H9 (cell line): ENCODE measurements around the gene ICE1. TPM values are rescaled to one million over a fixed set of nuclear protein-coding genes. Genes with fewer than 3 reads are reported as not detected.
"Not testable (repeated sequence)": the region's sequence is repeated elsewhere in the genome, so short reads cannot be mapped to it uniquely, and the experiment has no call there.

ENCODE experiments used
- DNase-seq: peaks from one replicate; pipeline ENCODE4 v3.0.0-alpha.2; 2017
- H2AFZ ChIP-seq: one replicate; pipeline ENCODE4 v1.6.1; 2013; ENCODE audit warnings: mild to moderate bottlenecking, low read length, control low read depth, moderate library complexity
- H2AK5ac ChIP-seq: 2 replicates; pipeline ENCODE4 v1.6.1; 2013; ENCODE audit warnings: low read length, control low read depth, mixed read lengths; ENCODE audit not compliant: insufficient read length
- H2BK120ac ChIP-seq: one replicate; pipeline ENCODE4 v1.6.1; 2013; ENCODE audit warnings: low read depth, mild to moderate bottlenecking, low read length, control low read depth, inconsistent platforms; ENCODE audit not compliant: poor library complexity, severe bottlenecking
- H2BK12ac ChIP-seq: 2 replicates; pipeline ENCODE4 v1.6.1; 2013; ENCODE audit warnings: low read length, control low read depth, mixed read lengths, low read depth; ENCODE audit not compliant: insufficient read length
- H2BK15ac ChIP-seq: 2 replicates; pipeline ENCODE4 v1.6.1; 2013; ENCODE audit warnings: low read depth, low read length, control low read depth
- H2BK20ac ChIP-seq: one replicate; pipeline ENCODE4 v1.6.1; 2013; ENCODE audit warnings: low read depth, mild to moderate bottlenecking, low read length, control low read depth, inconsistent platforms; ENCODE audit not compliant: poor library complexity, severe bottlenecking
- H2BK5ac ChIP-seq: 2 replicates; pipeline ENCODE4 v1.6.1; 2013; ENCODE audit warnings: low read length, control low read depth, mixed read lengths; ENCODE audit not compliant: insufficient read length
- H3K14ac ChIP-seq: 2 replicates; pipeline ENCODE4 v1.6.1; 2013; ENCODE audit warnings: low read length, control low read depth; ENCODE audit not compliant: insufficient read depth
- H3K18ac ChIP-seq: 2 replicates; pipeline ENCODE4 v1.6.1; 2013; ENCODE audit warnings: low read depth, mild to moderate bottlenecking, mixed read lengths, low read length, control low read depth; ENCODE audit not compliant: insufficient read length
- H3K23ac ChIP-seq: 2 replicates; pipeline ENCODE4 v1.6.1; 2013; ENCODE audit warnings: low read length, control low read depth, mixed read lengths, low read depth; ENCODE audit not compliant: insufficient read length
- H3K23me2 ChIP-seq: 2 replicates; pipeline ENCODE4 v1.6.1; 2013; ENCODE audit warnings: low read depth, mild to moderate bottlenecking, mixed read lengths, low read length, control low read depth; ENCODE audit not compliant: insufficient read length, poor library complexity, severe bottlenecking
- H3K27ac ChIP-seq: 2 replicates; pipeline ENCODE4 v1.5.1; 2013; ENCODE audit warnings: low read length, control low read depth, mixed read lengths, low read depth; ENCODE audit not compliant: insufficient read length
- H3K27me3 ChIP-seq: 2 replicates; pipeline ENCODE4 v1.6.1; 2013; ENCODE audit warnings: low read length, control low read depth, inconsistent platforms; ENCODE audit not compliant: insufficient read depth
- H3K4ac ChIP-seq: 2 replicates; pipeline ENCODE4 v1.6.1; 2013; ENCODE audit warnings: low read depth, mild to moderate bottlenecking, control low read depth, inconsistent platforms, low read length, moderate library complexity
- H3K4me1 ChIP-seq: 2 replicates; pipeline ENCODE4 v1.6.1; 2013; ENCODE audit warnings: low read length, control low read depth, inconsistent platforms; ENCODE audit not compliant: insufficient read depth
- H3K4me2 ChIP-seq: 2 replicates; pipeline ENCODE4 v1.6.1; 2013; ENCODE audit warnings: low read length, control low read depth, mixed read lengths; ENCODE audit not compliant: insufficient read length, insufficient read depth
- H3K56ac ChIP-seq: 2 replicates; pipeline ENCODE4 v1.6.1; 2013; ENCODE audit warnings: low read depth, mild to moderate bottlenecking, mixed read lengths, low read length, control low read depth; ENCODE audit not compliant: insufficient read length
- H3K79me1 ChIP-seq: 2 replicates; pipeline ENCODE4 v1.6.1; 2013; ENCODE audit warnings: low read depth, mild to moderate bottlenecking, moderate library complexity, low read length, control low read depth, inconsistent platforms; ENCODE audit not compliant: insufficient read depth, poor library complexity, severe bottlenecking
- H3K79me2 ChIP-seq: 2 replicates; pipeline ENCODE4 v1.6.1; 2013; ENCODE audit warnings: low read length, control low read depth, inconsistent platforms; ENCODE audit not compliant: insufficient read depth
- H3K9ac ChIP-seq: 2 replicates; pipeline ENCODE4 v1.6.1; 2013; ENCODE audit warnings: low read length, control low read depth, mixed read lengths; ENCODE audit not compliant: insufficient read length; ENCODE audit errors: extremely low read depth
- H3K9me3 ChIP-seq: one replicate; pipeline ENCODE4 v1.6.1; 2013; ENCODE audit warnings: low read depth, low read length, inconsistent platforms; ENCODE audit not compliant: control insufficient read depth
- H3T11ph ChIP-seq: one replicate; pipeline ENCODE4 v1.6.1; 2013; ENCODE audit warnings: mild to moderate bottlenecking, low read length, control low read depth, inconsistent platforms
- H4K20me1 ChIP-seq: one replicate; pipeline ENCODE4 v1.6.1; 2013; ENCODE audit not compliant: control insufficient read depth, insufficient read length, insufficient read depth
- H4K5ac ChIP-seq: 2 replicates; pipeline ENCODE4 v1.6.1; 2013; ENCODE audit warnings: low read depth, mild to moderate bottlenecking, mixed read lengths, low read length, control low read depth; ENCODE audit not compliant: insufficient read length
- H4K8ac ChIP-seq: replicated peaks from 2 replicates; pipeline ENCODE4 v1.6.1; 2013; ENCODE audit warnings: low read length, control low read depth, mixed read lengths, low read depth; ENCODE audit not compliant: insufficient read length
- H4K91ac ChIP-seq: 2 replicates; pipeline ENCODE4 v1.6.1; 2013; ENCODE audit warnings: low read depth, mild to moderate bottlenecking, moderate library complexity, mixed read lengths, low read length, control low read depth; ENCODE audit not compliant: insufficient read length
- H3K27ac Mint-ChIP-seq, 3 experiments: 2 replicates in 2 of 3; 3 replicates in 1 of 3; pipeline ENCODE4 v1.8.0; 2020 to 2021; ENCODE audit warnings: mixed read lengths in 3 of 3, mild to moderate bottlenecking in 1 of 3, moderate library complexity in 1 of 3
- H3K27me3 Mint-ChIP-seq: 2 replicates; pipeline ENCODE4 v1.8.0; 2021; ENCODE audit warnings: low read depth, mild to moderate bottlenecking, moderate library complexity, mixed read lengths
- H3K36me3 Mint-ChIP-seq, 3 experiments: 2 replicates in 2 of 3; 3 replicates in 1 of 3; pipeline ENCODE4 v1.8.0; 2020 to 2021; ENCODE audit warnings: low read depth in 3 of 3, mixed read lengths in 3 of 3; ENCODE audit not compliant: insufficient read depth in 1 of 3
- H3K4me1 Mint-ChIP-seq, 2 experiments: 2 replicates each; pipeline ENCODE4 v1.8.0; 2020; ENCODE audit warnings: mixed read lengths in 2 of 2
- H3K4me3 Mint-ChIP-seq, 2 experiments: 2 replicates in 1 of 2; 3 replicates in 1 of 2; pipeline ENCODE4 v1.8.0; 2020 to 2021; ENCODE audit warnings: mild to moderate bottlenecking in 2 of 2, mixed read lengths in 2 of 2, moderate library complexity in 1 of 2
- H3K9me3 Mint-ChIP-seq, 2 experiments: 2 replicates in 1 of 2; 3 replicates in 1 of 2; pipeline ENCODE4 v1.8.0; 2020; ENCODE audit warnings: mild to moderate bottlenecking in 2 of 2, mixed read lengths in 2 of 2, moderate library complexity in 1 of 2
- CTCF ChIP-seq: fragments of 200-600 bp; sonication (generic); conservative IDR thresholded peaks from 3 replicates; pipeline ENCODE4 v1.8.0; 2021; ENCODE audit warnings: antibody characterized with exemption, mild to moderate bottlenecking
- WGBS: extraction: QIAGEN DNeasy Blood & Tissue Kit; methylation state at CpG from one replicate; pipeline ENCODE4 v1.1.7; 2013; ENCODE audit warnings: missing lambda C conversion rate, low lambda C conversion rate, mixed read lengths; ENCODE audit not compliant: insufficient read length; ENCODE audit errors: extremely low coverage; 5-methylcytosine and 5-hydroxymethylcytosine counted together
- total RNA-seq: library from RNA; stranded (reverse); gene quantifications from 2 replicates; pipeline ENCODE4 v1.2.1, GENCODE V29; 2021

Gene ICE1
- total RNA-seq, 1 experiment from 2014 or later: 45.1 TPM

GRCh38 chr5:5475975-5476374 is 53.5 kb downstream of the ICE1 start:
- H2BK5ac ChIP-seq: no peak overlapping the region
- H3K27me3 ChIP-seq: no peaks in the 10 kb centered on the region
- no peaks in the 10 kb centered on the region for H3K4me1 ChIP-seq
- H2AFZ ChIP-seq: no peak overlapping the region
- no peak overlapping the region for H3K56ac ChIP-seq
- H4K20me1 ChIP-seq: no peaks in the 10 kb centered on the region
- no peak overlapping the region for H2BK12ac ChIP-seq
- no peak overlapping the region for H3T11ph ChIP-seq
- no peaks in the 10 kb centered on the region for H3K9me3 ChIP-seq
- H3K4me1 Mint-ChIP-seq: no peaks in the 10 kb centered on the region
- no peak overlapping the region for H3K4ac ChIP-seq
- H2BK120ac ChIP-seq: no peak overlapping the region
- no peak overlapping the region for H3K4me3 Mint-ChIP-seq
- no peak overlapping the region for H4K8ac ChIP-seq
- H2BK15ac ChIP-seq: no peak overlapping the region
- no peak overlapping the region for H3K23ac ChIP-seq
- H3K14ac ChIP-seq: no peak overlapping the region
- peaks cover 43 to 68% (median 57%) of the 10 kb centered on the region in 3 experiments; a peak in 6 of 7 replicates for H3K36me3 Mint-ChIP-seq
- DNase-seq: no peak
- no peak overlapping the region for H3K27ac Mint-ChIP-seq
- H3K27ac ChIP-seq: no peak overlapping the region
- no peaks in the 10 kb centered on the region for H3K27me3 Mint-ChIP-seq
- H3K9me3 Mint-ChIP-seq: no peaks in the 10 kb centered on the region
- no peaks in the 10 kb centered on the region for H3K79me1 ChIP-seq
- no peak overlapping the region for H3K9ac ChIP-seq
- H3K23me2 ChIP-seq: no peaks in the 10 kb centered on the region
- H3K79me2 ChIP-seq: no peaks in the 10 kb centered on the region
- H2BK20ac ChIP-seq: no peak overlapping the region
- TF ChIP-seq CTCF: no peak
- H3K18ac ChIP-seq: no peak overlapping the region
- H3K4me2 ChIP-seq: no peak overlapping the region
- H4K91ac ChIP-seq: no peak overlapping the region
- no CpG with 5 or more reads among the region's 2 CpGs for WGBS
- no peak overlapping the region for H2AK5ac ChIP-seq
- H4K5ac ChIP-seq: no peak overlapping the region

GRCh38 chr5:5479578-5479977 is 57.1 kb downstream of the ICE1 start:
- H3K9ac ChIP-seq, H3K56ac ChIP-seq, H3K27me3 Mint-ChIP-seq, H3K4me1 ChIP-seq, H2BK20ac ChIP-seq, H3K79me2 ChIP-seq, H3K27me3 ChIP-seq, H4K8ac ChIP-seq, H2AFZ ChIP-seq, H3K4me2 ChIP-seq, H4K91ac ChIP-seq, H3K79me1 ChIP-seq, H3K9me3 Mint-ChIP-seq, H3T11ph ChIP-seq, H3K18ac ChIP-seq, H3K14ac ChIP-seq, H3K4me3 Mint-ChIP-seq, H3K9me3 ChIP-seq, H4K5ac ChIP-seq, H2BK120ac ChIP-seq, H2AK5ac ChIP-seq, H3K23ac ChIP-seq, H3K23me2 ChIP-seq, DNase-seq, H3K4ac ChIP-seq, H4K20me1 ChIP-seq, H2BK5ac ChIP-seq, H2BK12ac ChIP-seq, H3K27ac ChIP-seq, H2BK15ac ChIP-seq: not testable (repeated sequence)
- peak overlapping the region in 1 of 3 experiments; percentile 72; a peak in 1 of 7 replicates for H3K27ac Mint-ChIP-seq
- H3K4me1 Mint-ChIP-seq: peaks cover 13 to 16% of the 10 kb centered on the region in 2 experiments
- WGBS: no CpG with 5 or more reads among the region's 1 CpG
- peaks cover 40 to 66% (median 56%) of the 10 kb centered on the region in 3 experiments; a peak in 6 of 7 replicates for H3K36me3 Mint-ChIP-seq
